AG09309 (cell line): ENCODE measurements around the gene SMU1.

Source experiments
- DNase-seq: peaks from one replicate; pipeline ENCODE4 v3.0.0-alpha.2; 2010; ENCODE audit warnings: low read depth
- H3K4me3 ChIP-seq: 2 replicates; pipeline ENCODE4 v1.5.1; 2011; ENCODE audit warnings: mild to moderate bottlenecking, low read depth, low read length, moderate library complexity; ENCODE audit not compliant: control insufficient read depth
- TF ChIP-seq, protein P1 (sequence below): IDR thresholded peaks from 2 replicates; pipeline ENCODE4 v1.5.1; 2011; ENCODE audit warnings: mild to moderate bottlenecking, low read depth, low read length, inconsistent platforms; ENCODE audit not compliant: insufficient read depth, control insufficient read depth; ENCODE audit errors: missing control alignments

SMU1 gene

GRCh38 chr9:33076046-33077004 is at the start of gene SMU1:
Gene SMU1 (minus strand): TSS chr9:33076674. CDS start chr9:33076608, 66 bp downstream.
- TF ChIP-seq, protein P1, sequence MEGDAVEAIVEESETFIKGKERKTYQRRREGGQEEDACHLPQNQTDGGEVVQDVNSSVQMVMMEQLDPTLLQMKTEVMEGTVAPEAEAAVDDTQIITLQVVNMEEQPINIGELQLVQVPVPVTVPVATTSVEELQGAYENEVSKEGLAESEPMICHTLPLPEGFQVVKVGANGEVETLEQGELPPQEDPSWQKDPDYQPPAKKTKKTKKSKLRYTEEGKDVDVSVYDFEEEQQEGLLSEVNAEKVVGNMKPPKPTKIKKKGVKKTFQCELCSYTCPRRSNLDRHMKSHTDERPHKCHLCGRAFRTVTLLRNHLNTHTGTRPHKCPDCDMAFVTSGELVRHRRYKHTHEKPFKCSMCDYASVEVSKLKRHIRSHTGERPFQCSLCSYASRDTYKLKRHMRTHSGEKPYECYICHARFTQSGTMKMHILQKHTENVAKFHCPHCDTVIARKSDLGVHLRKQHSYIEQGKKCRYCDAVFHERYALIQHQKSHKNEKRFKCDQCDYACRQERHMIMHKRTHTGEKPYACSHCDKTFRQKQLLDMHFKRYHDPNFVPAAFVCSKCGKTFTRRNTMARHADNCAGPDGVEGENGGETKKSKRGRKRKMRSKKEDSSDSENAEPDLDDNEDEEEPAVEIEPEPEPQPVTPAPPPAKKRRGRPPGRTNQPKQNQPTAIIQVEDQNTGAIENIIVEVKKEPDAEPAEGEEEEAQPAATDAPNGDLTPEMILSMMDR: no peak
- DNase-seq: peak; percentile 77
- peak within 1 kb of the TSS; percentile 97 for H3K4me3 ChIP-seq

- no peak overlapping the region for H3K4me3 ChIP-seq
- TF ChIP-seq, protein P1: no peak
- DNase-seq: no peak
These were observed 49.0 kb upstream of the SMU1 start for GRCh38 chr9:33125461-33125860.

DNA sequence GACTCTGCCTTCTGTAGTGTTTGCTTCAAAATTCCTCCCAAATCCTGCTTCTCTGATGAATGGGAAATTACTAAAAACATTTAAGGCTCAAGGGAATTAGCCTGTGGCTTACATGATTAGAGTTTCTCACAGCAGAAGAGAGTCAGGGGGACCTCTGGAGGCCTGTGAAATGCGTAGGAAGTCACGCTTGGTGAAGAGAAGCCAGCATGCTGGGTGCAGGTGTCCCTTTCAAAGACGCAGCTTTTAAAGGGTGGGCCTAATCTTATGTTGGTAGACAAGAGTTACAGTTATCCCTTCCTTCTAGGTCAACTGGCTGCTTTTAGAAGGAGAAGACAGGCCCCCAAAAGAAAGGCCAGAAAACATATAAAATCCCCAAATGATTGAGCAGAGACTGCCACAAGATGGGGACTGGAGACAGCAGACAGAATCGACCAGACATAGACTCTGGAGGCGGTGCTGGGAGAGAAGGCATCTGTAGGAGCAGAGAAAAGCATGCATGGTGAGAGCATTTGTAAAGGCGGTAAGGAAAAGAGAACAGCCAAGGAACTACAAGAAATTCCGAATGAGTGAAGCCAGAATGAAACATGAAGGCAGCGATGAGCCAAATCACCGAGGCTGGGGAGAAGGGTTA is 48.4 kb upstream of the SMU1 start:
- no peak overlapping the region for H3K4me3 ChIP-seq
- no peak for DNase-seq
- TF ChIP-seq, protein P1: no peak

- TF ChIP-seq, protein P1: no peak
- no peak overlapping the region for H3K4me3 ChIP-seq
- DNase-seq: no peak
These were observed 47.6 kb upstream of the SMU1 start for GRCh38 chr9:33124046-33124445.

GRCh38 chr9:33123407-33124031 is 47.0 kb upstream of the SMU1 start:
- no peak for DNase-seq
- TF ChIP-seq, protein P1: no peak
- H3K4me3 ChIP-seq: no peak overlapping the region

DNA sequence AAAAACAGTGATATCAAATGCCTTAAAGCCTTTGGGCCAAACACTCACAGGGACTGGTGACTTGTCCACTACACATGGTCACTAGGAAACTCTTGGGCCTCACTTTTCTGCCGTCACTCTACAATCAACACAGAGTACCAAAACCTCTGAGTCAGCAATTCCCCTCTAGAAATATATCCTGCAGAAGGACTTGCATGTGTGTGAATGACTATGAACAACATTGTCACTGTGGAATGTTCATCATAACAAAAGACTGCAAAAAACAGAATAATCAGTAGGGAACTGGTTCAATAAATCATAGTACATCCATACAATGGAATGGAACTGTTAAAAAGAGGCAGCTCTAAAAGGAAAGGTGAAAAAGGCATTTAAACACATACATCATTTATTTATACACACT is 44.1 kb upstream of the SMU1 start:
- H3K4me3 ChIP-seq: no peak overlapping the region
- TF ChIP-seq, protein P1: no peak
- no peak for DNase-seq
